GM12873 (cell line): ENCODE measurements around the gene UBAC1.

ENCODE experiments used
- TF ChIP-seq, protein P1 (sequence below): IDR thresholded peaks from 2 replicates; pipeline ENCODE4 v1.5.1; 2012; ENCODE audit warnings: low read depth, mild to moderate bottlenecking, moderate library complexity, low read length, control low read depth; ENCODE audit not compliant: insufficient read depth; ENCODE audit errors: missing control alignments

The UBAC1 gene

DNA sequence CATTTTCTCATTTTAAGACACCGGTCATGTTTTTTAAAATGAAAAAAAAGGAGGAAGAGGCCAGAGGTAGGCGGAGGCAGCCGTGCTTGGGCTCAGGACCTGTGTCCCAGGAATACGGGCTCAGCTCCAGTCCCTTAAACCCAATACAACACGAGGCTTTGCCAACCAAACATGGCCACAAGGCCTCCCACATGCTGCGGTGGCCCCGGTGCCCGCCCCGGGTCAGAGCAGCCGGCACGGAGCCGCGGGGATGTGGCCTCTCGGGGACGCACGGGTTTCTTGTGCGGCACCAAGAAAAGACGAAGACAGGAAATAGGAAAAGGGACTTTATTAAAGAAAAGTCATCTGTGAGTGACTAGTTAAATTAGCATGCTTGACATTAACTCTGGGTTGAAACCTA, 28.5 kb downstream of the UBAC1 start:
- TF ChIP-seq, protein P1, sequence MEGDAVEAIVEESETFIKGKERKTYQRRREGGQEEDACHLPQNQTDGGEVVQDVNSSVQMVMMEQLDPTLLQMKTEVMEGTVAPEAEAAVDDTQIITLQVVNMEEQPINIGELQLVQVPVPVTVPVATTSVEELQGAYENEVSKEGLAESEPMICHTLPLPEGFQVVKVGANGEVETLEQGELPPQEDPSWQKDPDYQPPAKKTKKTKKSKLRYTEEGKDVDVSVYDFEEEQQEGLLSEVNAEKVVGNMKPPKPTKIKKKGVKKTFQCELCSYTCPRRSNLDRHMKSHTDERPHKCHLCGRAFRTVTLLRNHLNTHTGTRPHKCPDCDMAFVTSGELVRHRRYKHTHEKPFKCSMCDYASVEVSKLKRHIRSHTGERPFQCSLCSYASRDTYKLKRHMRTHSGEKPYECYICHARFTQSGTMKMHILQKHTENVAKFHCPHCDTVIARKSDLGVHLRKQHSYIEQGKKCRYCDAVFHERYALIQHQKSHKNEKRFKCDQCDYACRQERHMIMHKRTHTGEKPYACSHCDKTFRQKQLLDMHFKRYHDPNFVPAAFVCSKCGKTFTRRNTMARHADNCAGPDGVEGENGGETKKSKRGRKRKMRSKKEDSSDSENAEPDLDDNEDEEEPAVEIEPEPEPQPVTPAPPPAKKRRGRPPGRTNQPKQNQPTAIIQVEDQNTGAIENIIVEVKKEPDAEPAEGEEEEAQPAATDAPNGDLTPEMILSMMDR = no peak

DNA sequence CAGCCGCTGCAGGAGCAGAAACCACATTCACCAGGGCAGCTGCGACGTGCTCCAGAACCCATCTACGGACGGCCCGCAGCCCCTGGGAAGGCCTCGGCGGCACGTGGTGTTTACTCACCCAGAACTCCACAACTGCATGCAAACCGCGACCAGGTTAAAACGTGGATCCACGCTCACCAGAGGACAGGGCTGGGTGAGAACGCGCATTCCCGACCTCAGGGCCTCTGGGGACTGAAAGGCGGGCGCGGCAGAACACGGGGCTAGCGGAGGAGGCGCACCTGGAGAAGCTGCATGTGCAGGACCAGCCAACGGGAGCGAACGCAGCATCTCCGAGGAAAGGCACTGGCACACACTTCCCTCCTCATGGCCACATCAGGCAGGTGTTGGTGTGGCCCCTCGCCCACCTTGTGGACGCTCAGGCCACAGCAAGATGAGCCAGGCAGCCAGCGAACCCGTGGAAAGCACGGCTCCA, 29.8 kb downstream of the UBAC1 start:
- TF ChIP-seq, protein P1 = no peak

DNA sequence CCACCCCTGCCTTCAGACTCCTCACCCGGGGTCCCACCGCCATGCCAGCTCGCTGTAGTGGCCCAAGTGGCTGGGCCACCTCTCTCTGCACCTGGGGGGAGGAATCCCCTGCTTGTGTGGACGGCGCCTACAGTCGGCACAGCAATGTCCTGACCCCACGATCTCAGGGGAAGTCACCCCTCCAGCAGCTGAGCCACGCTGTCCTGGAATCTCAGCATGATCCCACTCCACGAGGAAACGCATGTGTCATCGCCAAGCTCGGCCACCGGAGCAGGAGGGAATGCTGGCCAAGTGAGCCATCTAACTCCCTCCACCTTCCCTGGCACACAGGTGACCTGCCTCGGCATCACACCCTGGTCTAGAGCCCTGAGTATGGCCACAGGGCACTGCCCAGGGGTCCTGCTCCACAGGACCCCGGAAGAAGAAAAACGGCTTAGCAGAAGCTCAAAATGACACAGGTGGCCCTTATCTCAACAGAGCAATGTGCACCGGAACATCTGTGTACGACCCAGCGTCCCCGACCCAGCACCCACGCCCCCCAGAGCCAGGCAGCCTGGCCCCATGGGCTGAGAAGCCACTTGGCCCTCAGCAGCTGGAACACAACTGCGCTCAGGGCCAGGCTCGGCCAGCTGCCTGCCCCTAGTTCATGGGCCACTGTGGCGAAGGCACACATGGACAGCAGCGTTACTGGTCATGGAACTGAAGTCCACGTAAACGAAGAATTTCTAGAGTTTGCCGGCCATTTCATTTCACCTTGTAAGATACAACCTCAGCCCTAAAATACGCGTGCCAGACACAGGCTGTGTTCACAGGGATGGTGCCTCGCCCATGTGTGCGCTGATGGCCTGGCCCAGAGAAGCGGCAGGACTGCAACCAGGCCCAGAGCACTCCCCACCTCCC, 30.5 kb downstream of the UBAC1 start:
- TF ChIP-seq, protein P1 = no peak

DNA sequence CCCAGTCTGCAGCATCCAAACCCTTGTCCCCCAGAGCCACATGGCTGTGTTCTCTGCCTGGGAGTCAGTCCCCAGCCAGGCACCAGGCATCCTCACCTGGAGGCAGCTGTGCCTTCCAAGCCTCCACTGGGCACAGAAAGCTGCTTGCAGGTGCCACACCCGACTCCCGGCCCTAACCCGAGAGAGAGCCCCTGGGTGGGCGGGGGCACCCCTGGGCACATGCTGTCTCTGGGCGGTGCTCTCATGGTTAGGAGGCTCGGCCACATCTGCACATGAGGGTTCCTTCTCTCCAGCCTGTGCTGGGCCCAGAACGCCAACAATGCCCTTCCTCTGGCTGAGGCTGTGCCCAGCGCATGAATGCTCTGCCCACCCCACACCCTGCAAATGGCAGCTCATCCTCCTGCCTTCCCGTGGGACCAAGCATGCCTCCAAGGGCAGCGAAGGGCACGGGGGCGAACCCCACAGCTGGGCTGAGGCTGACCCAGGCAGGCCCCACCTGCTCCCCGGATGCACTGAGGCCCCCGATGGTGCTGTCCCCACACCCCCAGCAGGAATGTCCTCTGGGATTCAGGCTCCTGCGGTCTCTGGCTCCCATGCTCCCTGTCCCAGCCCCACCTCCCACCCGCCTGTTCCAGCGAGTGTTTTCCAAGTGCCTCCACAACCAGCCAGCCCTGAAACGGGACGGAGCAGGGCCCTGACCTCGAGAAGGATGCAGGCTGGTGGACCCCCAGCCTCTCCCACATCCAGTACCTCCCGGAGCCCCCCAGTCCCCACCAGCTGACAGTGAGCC, 31.3 kb downstream of the UBAC1 start:
- TF ChIP-seq, protein P1 = no peak

DNA sequence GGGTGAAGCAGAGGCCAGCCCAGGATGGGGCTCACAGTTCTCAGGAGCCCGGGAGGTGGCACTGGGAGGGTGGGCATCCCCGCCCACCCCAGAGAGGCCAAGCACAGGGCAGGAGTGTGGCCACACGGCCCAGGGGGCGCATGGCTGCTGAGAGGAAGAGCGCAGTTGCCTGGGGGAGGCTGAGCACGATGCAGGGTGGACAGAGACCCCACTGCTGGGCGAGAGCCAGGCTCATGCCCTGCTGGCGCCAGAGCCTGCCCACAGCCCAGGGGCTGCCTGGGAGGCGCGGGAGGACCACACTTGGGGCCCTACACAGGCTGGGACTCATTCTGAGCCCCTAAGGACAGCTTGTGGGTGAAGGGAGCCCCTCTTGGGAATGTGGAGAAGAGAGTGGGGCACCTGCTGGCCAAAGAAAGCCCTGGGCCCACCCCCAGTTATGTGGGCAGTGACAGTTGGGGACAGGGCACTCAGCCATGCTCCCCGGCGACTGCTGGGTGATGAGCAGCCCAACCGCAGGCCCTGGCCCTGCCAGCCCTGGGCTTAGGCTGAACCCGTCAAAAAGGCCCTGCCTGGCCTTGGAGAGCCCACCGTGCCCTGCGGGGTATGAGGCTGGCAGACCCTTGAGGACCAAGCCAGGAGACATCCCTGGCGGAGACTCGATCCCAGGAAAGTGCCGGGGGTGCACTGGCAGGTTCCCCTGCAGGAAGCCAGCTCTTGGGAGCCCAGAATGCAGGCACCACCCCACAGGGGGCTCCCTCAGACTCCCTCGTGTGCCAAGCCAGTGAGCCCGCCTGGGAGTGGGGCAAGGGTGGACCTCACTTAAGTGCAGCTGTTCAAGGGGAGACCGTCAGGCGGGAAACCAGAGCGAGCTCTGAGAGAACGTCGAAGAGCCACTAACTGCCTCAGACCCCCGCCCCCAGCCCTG, 32.2 kb downstream of the UBAC1 start:
- TF ChIP-seq, protein P1 = no peak

DNA sequence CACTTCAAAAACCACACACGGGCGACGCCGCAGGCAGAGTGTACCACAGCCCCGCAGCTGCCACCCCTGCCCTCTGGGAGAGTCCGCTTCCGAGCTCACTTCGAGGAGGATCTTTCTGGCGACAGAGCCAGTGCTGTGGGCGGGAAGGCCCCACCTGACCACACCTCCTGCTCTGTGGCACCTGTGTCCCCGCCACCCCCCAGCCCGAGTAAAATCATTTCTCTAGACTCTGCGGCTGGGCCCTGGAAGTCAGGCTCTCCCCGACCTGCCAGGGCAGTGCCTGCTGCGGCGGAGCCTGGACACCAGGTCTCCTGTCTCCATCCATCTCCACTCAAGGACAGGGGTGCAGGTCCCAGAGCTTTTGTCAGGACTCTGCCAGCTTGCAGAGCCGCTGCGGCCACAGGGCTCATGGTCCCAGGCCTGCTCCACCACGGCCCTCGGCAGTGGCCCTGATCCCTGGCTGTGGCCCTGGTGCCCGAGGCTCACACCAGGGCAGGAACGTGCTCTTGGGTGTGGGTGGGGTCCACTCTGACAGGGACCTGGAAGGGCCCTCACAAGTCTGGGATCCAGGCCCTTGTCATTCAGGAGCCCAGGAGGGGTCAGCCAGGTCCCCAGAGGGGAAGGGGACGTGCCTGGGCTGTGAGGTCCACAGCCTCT, 33.0 kb downstream of the UBAC1 start:
- TF ChIP-seq, protein P1 = no peak
